HG03064 (cell line): Measurements from ENCODE around the gene NUMBL.
A peak's percentile ranks its signal among the peaks of the same experiment; 100 is the strongest.

Experiments used
- ATAC-seq: cut with Tn5 transposase; IDR thresholded peaks from one replicate; pipeline ENCODE4 v1.9.1; 2021; ENCODE audit warnings: low read depth; ENCODE audit not compliant: unreplicated experiment

The NUMBL gene

DNA sequence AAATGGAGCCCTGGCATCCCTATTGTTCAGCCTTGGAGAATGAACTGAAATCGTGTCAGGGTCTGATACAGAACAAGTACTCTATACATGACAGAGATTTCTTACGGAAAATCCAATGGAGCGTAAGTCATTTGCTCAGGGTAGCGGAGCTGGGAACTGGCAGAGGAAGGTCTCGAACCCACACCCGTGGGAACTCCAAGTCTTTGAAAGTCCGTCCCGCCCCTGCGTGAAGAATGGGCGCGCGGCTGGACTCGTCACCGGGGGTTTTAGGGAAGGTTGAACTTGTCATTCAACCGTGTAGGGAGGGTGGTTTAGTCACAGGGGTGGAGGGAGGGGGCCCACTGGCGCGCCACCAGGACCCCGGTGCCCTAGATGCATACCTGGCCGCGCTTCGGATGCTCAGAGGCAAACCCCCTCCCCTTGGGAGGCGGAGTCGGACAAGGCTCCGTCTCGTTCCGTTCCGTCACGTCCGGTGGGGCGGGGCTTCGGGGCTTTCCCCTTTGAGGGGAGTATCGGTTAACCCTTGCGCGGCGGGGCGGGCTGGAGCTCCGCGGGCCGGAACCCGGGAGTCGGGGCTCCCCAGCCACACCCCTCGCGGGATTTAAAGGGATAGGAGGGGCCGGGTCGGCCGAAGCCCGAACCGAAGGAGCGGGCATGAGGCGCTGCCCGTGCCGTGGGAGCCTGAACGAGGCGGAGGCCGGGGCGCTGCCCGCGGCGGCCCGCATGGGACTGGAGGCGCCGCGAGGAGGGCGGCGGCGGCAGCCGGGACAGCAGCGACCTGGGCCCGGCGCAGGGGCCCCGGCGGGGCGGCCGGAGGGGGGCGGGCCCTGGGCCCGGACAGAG is 26.3 kb upstream of the NUMBL start, which contains the start of the genes COQ8B and ITPKC:
TSS of gene COQ8B (minus strand) at position 405 of the 843 bp plus-strand sequence. CDS start 2,254 bp downstream, outside the sequence.
TSS of gene ITPKC (plus strand) at position 631 of the 843 bp plus-strand sequence. CDS start at position 655, 24 bp downstream.
- ATAC-seq = peak; percentile 62

DNA sequence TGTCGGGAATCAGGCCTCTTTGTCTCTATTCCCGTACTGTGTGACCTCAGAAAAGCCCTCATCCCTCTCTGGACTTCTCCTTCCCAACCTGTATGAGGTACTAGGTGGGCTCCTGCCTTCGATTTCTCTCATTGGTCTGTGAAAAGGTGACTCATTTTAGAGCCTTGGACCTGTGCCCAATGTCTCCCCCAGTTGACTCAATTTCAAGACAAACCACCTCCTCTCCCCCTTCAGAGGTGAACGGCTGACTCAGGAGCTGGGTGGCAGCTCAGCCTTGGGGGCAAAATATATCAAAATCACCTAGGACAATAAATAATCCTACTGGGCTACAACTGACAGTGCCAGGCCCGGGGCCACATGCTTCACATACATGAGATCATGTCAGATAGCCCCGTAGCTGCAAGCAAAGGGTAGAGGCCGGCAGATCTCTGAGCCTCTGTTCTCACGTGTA is 25.6 kb upstream of the NUMBL start:
- no peak for ATAC-seq

DNA sequence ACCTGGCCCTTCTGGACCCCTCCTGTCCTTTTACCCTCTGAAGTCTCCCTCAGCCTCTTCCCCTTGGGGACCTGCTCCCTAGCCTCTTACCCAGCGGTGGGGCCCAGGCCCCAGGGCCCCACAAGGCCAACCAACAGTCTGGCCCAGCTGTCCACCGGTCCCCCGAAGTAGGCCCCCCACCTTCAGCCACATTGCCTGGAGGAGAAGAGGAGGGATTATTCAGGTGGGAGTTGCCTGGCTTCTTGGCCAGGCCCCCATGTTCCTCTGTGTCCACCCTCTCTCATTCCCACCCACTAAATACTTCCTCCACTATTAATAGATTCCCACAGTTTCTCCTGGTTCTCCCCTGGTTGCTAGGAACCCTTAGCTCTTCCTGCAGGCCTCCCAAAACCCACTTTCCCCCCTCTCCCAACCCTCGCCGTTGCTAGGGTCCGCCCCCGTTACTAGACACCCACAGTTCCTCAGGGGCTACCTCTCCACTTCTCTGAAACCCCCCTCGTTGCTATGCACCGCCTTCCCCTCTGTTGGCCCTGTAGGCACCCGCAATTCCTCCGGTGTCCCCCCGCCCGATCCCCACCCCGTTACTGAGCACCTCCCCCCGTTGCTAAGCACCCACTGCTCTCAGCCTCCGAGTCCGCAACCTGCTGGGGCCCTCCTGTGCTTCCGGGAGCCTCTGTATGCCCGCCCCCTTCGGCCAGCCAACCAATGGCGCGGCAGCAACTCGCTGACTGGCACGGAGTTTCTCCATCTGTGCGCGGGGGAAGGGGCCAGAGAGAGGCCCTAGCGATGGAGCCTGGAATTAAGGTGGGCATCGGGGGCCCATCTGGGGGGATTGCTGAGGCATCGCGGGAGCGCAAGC is 24.2 kb upstream of the NUMBL start:
- ATAC-seq = peak; percentile 42

DNA sequence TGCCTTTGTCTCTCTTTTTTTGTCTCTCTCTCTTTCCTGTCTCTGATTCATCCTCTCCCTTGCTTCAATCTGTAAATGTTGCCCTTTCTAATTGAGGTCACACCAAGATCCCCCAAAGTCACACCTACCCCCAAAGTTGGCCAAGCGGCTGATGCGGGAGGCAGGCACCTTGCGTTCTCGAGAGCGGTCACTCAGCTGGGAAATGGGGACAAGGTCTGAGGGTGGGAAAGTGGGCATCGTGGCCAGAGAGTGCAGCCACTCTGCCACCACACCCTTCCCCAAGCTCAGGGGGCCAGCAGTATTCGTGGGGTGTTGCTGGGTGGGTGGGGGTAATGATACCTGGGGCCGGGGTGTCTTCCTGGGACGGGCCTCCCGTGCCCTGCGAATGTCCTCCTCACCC is 23.5 kb upstream of the NUMBL start:
- ATAC-seq = no peak

DNA sequence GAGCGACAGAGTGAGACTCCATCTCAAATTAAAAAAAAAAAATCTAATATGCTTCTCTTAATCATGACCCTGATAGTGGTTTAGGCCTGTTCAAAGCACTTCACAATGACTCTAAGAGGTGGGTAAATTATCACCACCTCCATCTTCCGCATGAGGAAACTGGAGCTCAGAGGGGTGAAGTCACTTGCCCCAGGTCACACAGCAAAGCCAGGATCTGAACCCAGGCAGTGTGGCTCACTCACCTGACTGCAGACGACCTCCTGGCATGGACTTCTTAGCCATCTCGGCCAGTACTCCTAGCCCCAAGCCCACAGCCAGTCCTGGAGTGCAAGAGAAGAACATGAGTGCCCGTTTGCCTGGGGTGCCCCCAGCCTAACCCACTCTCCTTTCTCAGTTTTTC is 19.4 kb upstream of the NUMBL start:
- no peak for ATAC-seq

DNA sequence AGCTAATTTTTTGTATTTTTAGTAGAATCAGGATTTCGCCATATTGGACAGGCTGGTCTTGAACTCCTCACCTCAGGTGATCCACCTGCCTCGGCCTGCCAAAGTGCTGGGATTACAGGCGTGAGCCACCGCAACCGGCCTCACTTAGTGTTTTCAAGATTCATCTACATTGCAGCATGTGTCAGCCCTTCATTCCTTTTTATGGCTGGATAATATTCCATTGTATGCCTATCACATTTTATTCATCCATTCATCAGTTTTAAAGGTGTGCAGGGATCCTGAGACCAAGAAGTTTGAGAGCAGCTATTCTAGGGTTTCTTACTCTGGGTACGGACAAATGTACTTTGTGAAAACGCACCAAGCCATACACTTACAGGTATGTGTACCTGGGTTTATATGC is 17.2 kb upstream of the NUMBL start:
- ATAC-seq = no peak

DNA sequence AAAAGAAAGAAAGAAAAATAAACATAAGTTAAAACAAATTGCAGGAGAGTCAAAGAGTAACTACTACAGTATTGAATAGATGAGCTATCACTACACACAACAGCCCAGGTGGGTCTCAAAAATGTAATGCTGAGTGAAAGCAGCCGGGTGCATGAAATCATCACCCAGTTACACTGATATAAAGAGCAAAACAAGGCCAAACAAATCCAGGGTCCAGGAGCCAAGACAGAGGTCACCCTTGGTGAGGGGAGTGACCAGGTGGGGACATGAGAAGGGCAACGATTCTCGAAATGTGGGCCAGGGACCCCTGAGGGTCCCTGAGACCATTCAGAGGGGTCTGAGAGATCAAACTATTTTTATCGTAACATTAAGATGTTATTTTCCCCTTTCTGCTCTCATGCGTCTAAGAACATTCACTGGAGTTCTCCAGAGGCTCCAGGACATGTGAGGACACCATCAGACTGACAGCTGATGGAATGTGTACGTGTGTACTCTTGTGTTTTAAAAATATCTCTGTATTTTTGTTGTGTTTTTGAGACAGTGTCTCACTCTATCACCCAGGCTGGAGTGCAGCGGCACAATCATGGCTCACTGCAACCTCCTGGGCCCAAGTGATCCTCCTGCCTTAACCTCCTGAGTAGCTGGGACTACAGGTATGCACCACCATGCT is 15.6 kb upstream of the NUMBL start:
- ATAC-seq = no peak

DNA sequence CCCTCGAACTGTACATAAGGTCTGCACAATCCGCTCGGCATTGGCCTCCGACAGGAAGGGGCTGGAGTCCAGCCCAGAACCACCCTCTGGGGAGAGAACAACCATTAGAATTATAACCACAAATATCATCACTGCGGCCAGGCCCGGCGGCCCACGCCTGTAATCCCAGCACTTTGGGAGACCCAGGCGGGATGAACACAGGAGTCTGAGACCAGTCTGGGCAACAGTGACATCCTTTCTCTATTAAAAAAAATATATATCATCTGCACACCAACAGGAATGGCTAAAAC is 14.9 kb upstream of the NUMBL start:
- ATAC-seq = no peak

DNA sequence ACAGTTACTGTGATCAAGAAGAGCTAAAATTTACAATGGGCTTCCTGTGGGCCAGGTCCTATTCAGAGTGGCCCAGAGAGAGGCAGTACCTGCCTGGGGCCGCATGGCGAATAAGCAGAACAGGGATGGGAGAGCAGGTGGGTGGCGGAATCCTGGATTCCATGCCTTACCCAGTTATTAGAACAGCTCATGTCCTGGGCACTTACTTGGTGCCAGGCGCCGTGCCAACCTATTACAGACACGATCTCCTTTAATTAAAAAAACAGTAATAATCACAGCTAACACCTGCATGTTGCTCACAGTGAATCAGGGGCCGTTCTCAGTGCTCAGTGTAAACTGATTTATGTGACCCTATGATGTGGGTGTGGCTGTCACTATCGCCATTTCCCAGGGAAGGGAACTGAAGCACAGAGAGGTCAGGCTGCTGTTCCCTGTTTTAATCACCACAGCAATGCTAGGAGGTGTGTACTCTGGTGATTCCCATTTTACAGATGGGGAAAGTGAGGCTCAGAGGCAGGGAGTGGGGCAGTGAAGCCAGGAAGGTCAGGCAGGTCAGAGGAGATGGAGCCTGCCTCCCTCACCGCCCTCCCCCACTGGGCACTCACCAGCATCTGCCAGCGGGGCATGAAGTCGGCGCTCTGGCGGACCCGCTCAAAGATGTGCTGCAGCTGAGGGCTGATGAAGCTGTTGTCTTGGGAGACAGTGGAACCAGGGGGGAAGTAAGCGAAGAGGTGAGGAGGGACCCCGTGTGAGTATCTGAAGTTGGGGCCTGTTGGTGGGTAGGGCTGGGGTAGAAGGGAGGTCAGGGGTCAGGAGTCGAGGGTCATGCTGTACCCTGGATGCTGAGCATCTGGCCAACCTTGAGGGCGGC is 14.3 kb upstream of the NUMBL start:
- no peak for ATAC-seq

DNA sequence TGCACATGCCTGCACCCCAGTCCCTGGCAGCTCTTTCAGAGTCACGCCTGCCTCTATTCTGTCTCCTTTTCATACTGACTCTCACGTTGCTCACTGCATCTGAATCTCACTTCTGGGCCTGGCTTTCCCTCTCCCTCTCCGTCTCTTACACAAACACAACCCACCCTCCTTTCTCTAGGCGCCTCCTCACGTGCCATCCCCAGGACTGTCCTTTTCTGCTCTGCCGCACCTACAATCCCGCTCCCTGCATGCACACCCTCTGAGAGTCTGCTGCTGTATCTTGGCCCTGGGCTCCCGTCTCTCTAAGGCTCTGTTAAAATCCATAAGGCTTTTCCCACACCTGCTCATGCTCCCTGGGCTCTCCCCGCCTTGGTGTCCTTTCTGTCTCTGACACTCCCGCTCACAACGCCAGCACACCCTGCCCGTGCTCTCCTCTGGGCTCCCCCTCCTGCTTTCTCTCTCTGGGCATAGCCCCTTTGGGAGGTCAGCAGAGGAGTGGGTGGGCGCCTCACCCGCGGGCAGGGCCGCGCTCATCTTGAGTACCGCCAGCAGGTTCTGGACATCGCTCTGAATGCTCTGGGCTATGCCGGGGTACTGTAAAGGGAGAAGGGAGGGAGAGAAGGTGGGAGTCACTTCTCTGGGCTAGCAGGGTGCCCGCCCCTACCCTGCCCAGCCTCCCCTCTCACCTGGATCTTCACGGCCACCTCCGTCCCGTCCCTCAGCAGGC is 12.7 kb upstream of the NUMBL start:
- ATAC-seq = no peak

DNA sequence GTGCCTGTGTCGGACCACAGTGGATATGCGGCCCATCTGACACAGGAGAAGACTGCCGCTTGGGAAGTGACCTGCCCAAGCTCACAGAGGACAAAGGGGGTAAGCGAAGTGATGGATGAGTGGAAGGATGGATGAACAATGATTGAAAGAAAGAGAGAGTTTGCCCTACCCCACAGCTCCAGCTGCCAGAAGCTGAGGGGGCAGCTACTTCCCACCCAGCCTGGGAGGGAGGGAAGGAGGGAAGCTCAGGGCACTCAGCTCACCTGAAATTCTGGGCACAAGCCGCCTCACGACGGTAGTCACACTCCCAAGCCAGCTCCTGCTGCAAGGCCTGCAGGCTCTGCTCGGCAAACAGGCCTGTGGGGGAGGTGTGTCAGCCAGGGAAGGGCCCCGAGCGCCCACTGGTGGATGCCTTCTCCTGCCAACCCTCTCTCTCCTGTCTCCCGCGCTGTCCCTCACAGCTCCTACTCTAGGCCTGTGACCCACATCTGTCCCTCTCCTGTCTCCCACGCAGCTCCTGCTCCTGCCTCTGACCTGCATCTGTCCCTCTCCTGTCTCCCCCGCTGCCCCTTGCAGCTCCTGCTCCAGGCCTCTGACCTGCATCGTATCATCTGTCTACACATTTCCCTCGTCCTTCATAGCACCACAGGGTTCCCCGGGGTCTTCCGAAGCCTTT is 12.0 kb upstream of the NUMBL start:
- ATAC-seq = no peak

DNA sequence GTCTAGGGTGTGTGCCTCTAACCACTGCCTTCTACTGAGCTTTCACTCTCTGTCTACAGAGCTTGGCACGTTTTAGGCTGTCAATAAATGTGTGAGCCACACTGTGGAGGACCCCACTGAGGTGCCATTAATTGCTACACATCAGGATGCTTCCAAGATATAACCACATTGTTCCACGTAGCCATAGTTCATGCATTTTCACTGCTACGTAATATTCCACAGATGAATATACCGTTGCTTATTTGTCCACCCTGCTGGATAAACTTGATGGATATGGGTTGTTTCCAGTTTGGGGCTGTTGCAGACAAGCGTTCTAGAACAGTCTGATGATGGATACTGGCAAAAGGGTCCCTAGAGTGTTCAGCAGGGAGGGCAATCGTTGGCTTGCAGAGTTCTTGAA is 11.3 kb upstream of the NUMBL start:
- ATAC-seq = no peak

DNA sequence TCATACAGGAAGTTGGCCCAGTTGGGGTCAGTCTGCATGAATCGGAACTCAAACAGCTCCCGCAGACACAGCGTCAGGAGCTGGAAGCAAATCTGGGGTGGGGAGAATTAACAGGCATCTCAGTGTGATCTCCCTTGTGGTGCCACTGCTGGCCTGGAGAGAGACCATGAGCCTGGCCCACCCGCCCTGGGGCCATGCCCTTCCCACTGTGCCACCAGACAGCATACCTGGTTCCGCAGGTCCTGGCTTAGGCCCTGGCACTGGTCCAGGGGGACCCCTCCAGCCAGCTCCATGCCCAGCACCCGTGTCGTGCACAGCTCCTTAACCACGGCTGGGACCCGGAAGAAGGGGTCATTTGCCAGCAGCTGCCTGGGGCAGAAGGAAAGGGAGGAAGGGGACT is 9.6 kb upstream of the NUMBL start:
- no peak for ATAC-seq

DNA sequence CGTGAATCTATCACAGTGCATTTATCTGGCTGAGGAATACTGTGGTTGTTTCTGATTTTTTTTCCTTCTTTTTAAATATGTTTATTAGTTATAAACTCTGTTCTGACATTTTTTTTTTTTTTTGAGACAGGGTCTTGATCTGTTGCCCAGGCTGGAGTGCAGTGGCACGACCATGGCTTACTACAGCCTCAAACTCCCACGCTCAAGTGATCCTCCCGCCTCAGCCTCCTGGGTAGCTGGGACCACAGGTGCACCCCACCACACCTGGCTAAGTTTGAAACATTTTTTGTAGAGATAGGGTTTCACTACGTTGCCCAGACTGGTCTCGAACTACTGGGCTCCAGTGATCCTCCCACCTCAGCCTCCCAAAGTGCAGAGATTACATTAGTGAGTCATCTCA is 6.6 kb upstream of the NUMBL start:
- no peak for ATAC-seq

DNA sequence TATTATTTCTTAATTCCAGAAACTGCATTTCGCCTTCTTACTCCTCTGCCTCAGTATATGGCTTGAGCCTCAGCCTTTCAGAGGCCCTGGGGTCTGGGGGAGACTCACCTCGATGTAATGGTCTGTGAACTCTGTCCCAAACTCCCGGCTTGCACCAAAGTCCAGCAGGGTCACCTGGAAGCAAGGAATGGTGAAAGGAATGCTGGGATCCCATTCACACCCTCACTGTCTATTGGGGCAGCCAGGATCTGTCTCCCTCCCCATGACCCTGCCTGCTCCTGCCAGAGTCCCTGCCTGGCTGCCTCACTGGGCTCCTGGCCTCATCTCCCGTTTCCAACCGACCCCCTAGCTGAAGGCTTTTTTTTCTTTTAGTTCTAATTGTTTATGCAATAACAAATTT is 5.4 kb upstream of the NUMBL start:
- no peak for ATAC-seq

DNA sequence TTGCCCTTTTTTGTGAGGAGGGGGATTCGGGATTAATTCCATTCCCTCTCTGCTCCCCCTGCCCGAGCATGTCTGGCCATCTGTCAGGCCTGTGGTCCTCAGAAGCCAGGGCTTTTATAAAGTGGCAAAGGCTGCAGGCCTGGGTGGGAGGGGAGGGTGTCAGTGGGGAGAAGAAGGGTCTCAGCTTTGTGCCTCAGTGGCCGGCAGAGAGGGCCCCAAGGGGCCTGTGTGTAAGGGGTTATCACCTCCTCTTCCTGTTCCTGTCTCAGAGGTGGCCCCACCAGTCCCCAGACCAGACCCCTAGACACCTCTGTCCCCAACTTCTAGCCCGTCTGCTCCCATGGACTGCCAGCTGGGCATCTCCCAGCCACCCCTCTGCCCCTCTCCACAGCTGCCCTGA is 3.4 kb upstream of the NUMBL start:
- no peak for ATAC-seq

DNA sequence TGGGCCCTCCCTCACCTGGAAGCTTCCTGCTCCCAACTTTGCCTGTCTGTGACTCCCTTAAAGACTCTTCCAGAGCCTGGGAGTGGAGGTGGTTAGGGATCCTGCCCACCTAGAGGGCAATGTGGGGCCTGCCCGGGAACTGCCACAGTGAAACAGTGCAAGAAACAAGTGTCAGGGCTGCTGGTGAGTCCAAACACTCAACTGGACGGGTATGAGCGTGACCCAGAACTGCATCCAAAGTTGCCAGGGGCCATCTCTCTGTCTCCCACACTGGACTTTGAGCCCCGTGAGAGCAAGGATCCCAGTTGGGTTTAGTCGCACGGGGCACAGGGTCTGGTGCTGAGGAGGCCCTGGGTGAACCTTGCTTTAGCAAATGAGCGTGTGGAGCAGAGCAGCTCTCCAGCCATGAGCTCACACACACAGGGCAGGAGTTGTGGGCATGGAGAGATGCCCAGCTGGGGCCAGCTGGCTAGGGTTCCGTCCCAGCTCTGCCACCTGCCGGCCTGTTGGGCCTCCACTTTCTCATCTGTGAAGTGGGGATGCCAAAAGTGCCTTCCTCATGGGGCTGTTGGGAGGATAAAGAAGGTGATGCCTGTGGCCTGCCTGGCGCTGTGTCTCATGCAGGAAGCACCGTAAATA is 2.8 kb upstream of the NUMBL start:
- no peak for ATAC-seq

DNA sequence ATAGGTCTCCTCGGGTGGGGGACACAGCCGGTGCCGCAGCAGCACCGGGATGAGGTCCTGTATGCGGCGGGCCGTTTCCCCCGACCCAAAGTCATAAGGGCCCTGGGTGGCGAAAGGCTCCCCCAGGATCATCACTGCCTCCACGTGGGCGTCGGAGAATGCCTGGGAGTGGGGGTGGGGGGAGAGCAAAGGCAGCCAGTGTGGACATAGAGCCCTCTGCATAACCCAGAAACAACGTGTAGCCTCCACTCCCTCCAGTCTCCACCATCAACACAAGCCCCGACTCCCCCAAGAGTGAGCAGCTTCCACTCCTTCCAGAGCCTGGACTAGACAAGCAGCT is 1.7 kb upstream of the NUMBL start:
- ATAC-seq = no peak
